Nucleus accumbens (tissue), 56 donors: ENCODE measurements around the gene KAT2A.
A peak's percentile ranks its signal among the peaks of the same experiment; 100 is the strongest.

Experiments used
- DNase-seq, 56 donors: peaks; one replicate each; lab custom pipeline; 2025; lab: John Stamatoyannopoulos, UW

The KAT2A gene

GRCh38 chr17:42135664-42136653 lies 14.8 kb upstream of the KAT2A start:
- no peak for DNase-seq

GRCh38 chr17:42135151-42135550 lies 14.0 kb upstream of the KAT2A start:
- DNase-seq, result no peak

- DNase-seq, result no peak
Measured at GRCh38 chr17:42133461-42134041, 12.4 kb upstream of the KAT2A start.

- DNase-seq, result peak in 50 of 56 donors; percentile 8 to 83 (median 54)
Measured at GRCh38 chr17:42132941-42133340, 11.8 kb upstream of the KAT2A start.

- DNase-seq, result no peak
Measured at GRCh38 chr17:42131981-42132432, 10.8 kb upstream of the KAT2A start.

- DNase-seq, result no peak
Measured at GRCh38 chr17:42131232-42131631, 10.1 kb upstream of the KAT2A start.

GRCh38 chr17:42130310-42130936 lies 9.3 kb upstream of the KAT2A start:
- no peak for DNase-seq

GRCh38 chr17:42129109-42129837 lies 8.1 kb upstream of the KAT2A start:
- peak in 11 of 56 donors; percentile 8 to 49 (median 21) for DNase-seq

- DNase-seq, result no peak
Measured at GRCh38 chr17:42127414-42127813, 6.2 kb upstream of the KAT2A start.

- DNase-seq, result no peak
Measured at GRCh38 chr17:42126836-42127235, 5.7 kb upstream of the KAT2A start.

GRCh38 chr17:42125565-42125964 lies 4.4 kb upstream of the KAT2A start:
- DNase-seq, result no peak

GRCh38 chr17:42124256-42124655 lies 3.1 kb upstream of the KAT2A start:
- no peak for DNase-seq

- DNase-seq, result peak in 11 of 56 donors; percentile 8 to 60 (median 25)
Measured at GRCh38 chr17:42122371-42123303, 1.5 kb upstream of the KAT2A start, which contains the start of gene HSPB9. TSS of gene HSPB9 (plus strand) at chr17:42122804. CDS start at chr17:42122851, 47 bp downstream.

GRCh38 chr17:42120161-42120769 lies 902 bp downstream of the KAT2A start:
- DNase-seq, result no peak

GRCh38 chr17:42119301-42119700 lies 1.9 kb downstream of the KAT2A start:
- DNase-seq, result no peak

- peak in 2 of 56 donors; percentile 21 to 23 for DNase-seq
Measured at GRCh38 chr17:42118545-42118944, 2.6 kb downstream of the KAT2A start.

- no peak for DNase-seq
Measured at GRCh38 chr17:42118126-42118510, 3.0 kb downstream of the KAT2A start.

GRCh38 chr17:42117397-42118125 lies 3.6 kb downstream of the KAT2A start:
- DNase-seq, result no peak
